Stimulated activated naive CD8-positive, alpha-beta T cell treated with anti-CD3 and anti-CD28 coated beads, Interleukin-15, Interleukin-2, amounts not matched to agents 100 ng/mL and 50 ng/mL, for 24 hours (primary cell): ENCODE results near the gene OR2A12.
A peak's percentile ranks its signal among the peaks of the same experiment; 100 is the strongest.
"Not testable (repeated sequence)": the region's sequence is repeated elsewhere in the genome, so short reads cannot be mapped to it uniquely, and the experiment has no call there.

Source experiments
- H3K27ac Mint-ChIP-seq: one replicate; pipeline ENCODE4 v1.8.0; 2021; ENCODE audit warnings: mild to moderate bottlenecking, mixed read lengths
- H3K27me3 Mint-ChIP-seq: one replicate; pipeline ENCODE4 v1.8.0; 2021; ENCODE audit warnings: mixed read lengths
- H3K36me3 Mint-ChIP-seq: one replicate; pipeline ENCODE4 v1.8.0; 2021; ENCODE audit warnings: low read depth, mixed read lengths
- H3K4me1 Mint-ChIP-seq: one replicate; pipeline ENCODE4 v1.8.0; 2021; ENCODE audit warnings: low read depth, mixed read lengths
- H3K4me3 Mint-ChIP-seq: one replicate; pipeline ENCODE4 v1.8.0; 2021; ENCODE audit warnings: mild to moderate bottlenecking, mixed read lengths
- H3K9me3 Mint-ChIP-seq: one replicate; pipeline ENCODE4 v1.8.0; 2021; ENCODE audit warnings: mixed read lengths

Gene OR2A12, protein sequence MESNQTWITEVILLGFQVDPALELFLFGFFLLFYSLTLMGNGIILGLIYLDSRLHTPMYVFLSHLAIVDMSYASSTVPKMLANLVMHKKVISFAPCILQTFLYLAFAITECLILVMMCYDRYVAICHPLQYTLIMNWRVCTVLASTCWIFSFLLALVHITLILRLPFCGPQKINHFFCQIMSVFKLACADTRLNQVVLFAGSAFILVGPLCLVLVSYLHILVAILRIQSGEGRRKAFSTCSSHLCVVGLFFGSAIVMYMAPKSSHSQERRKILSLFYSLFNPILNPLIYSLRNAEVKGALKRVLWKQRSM

DNA sequence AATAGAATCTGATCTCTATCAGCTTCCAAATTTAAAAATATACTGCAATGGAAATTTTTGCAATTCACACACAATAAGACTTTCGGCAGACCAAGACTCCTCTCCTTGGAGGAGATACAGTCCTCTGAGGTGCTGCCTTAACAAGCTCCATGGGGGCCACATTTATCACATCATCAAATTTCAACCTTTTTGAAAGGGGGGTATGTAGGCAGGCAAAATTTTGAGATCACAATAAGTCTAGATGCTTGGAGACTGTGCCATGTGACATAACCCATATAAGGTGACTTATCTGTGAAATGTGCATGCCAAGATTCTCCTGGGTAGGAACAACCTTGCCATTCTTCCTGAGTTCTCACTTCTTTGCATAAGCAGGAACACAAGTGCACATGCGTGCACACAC is at the start of gene OR2A12:
Gene OR2A12, plus strand, starts transcription at position 301 of the 400 bp plus-strand sequence. CDS start 8,830 bp downstream, outside the sequence.
- H3K27ac Mint-ChIP-seq, result no peak within 1 kb of the TSS
- no peaks in the 10 kb centered on the region for H3K9me3 Mint-ChIP-seq
- H3K36me3 Mint-ChIP-seq, result no peaks in the 10 kb centered on the region
- H3K27me3 Mint-ChIP-seq, result peaks cover 5% of the 10 kb centered on the region
- H3K4me1 Mint-ChIP-seq, result no peaks in the 10 kb centered on the region
- H3K4me3 Mint-ChIP-seq, result no peak within 1 kb of the TSS

DNA sequence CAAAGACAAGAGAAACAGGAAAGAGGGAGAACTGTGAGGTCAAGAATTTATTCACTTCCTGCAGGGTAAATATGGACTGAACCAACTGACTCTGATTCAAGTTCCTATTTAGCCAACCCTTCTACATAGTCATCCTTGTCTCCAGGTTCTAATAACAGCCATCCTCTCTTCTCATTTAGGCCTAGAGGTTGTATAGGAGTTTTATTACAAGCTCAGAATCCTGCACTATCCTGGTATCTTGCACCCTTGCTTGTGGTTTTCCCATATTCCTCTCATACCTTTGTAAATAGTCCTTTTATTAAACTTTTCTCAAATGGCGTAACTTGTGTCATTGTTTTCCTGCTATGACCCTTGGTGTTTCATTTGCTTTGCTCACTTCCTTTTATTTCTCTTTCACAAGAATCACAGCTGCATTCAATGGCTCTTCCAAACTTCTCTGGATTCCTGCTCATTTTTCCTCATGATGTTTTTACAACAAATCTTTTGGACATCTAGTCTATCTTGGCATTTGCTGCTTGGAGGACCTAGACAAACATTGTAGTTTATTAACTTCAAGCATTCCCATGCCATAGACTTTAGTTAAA is 49.7 kb upstream of the OR2A12 start:
- Mint-ChIP-seq H3K27ac (no peak overlapping the region), H3K9me3 (no peaks in the 10 kb centered on the region), H3K27me3 (peaks cover 26% of the 10 kb centered on the region), H3K4me1 (no peaks in the 10 kb centered on the region), H3K36me3 (no peaks in the 10 kb centered on the region), H3K4me3 (no peak overlapping the region)

DNA sequence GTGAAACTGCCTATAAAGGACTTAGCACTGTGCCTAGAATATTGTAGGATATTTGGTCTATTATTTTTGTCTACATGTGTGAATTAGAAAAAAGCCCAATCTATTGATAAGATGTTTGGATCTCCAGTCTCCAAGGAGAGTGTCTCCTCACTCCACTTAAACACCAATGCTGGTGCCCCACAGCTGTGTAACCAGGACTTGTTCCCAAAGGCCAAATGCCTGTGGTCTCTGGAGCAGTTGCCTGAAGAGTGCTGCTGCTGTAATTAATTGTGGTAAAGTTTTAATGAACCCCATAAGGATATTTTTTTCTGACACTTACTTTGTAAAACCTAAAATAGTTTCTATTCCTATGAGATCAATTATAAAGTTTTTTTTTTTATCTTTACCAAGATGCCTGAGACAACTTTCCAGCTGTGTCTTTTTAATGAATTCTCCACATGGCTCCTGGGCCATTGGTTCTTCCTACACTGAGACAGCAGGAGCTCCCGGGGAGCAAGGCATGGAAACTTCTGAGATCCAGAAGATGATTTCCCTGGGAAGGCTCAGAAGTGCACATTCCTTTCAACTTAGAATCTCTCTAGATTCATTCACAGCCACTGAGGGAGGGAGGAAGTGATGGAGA is 48.6 kb upstream of the OR2A12 start:
- peaks cover 28% of the 10 kb centered on the region for H3K27me3 Mint-ChIP-seq
- no peaks in the 10 kb centered on the region for H3K36me3 Mint-ChIP-seq
- H3K9me3 Mint-ChIP-seq, result no peaks in the 10 kb centered on the region
- no peak overlapping the region for H3K4me3 Mint-ChIP-seq
- no peaks in the 10 kb centered on the region for H3K4me1 Mint-ChIP-seq
- H3K27ac Mint-ChIP-seq, result no peak overlapping the region

DNA sequence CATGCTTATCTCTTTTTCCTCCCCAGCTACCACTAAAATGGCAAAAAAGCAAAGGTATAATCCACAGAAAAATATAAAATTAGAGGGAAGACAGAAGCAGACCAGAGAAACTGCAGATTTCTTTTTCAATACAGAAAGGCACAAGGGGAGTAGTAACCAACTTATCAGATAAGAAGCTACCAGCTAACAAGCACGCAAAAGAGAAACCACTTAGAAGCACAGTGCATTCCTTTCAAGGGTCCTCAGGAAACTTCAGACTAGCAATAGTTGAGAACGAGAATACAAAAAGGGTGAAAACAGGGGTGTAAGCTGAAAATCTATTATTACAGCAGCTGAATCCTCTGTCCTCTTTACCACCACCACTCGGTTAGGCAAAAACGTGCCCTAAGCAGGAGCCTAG is 47.2 kb upstream of the OR2A12 start:
- H3K27ac Mint-ChIP-seq, result no peak overlapping the region
- H3K4me3 Mint-ChIP-seq, result no peak overlapping the region
- H3K36me3 Mint-ChIP-seq, result no peaks in the 10 kb centered on the region
- H3K9me3 Mint-ChIP-seq, result no peaks in the 10 kb centered on the region
- H3K27me3 Mint-ChIP-seq, result peaks cover 24% of the 10 kb centered on the region
- no peaks in the 10 kb centered on the region for H3K4me1 Mint-ChIP-seq

DNA sequence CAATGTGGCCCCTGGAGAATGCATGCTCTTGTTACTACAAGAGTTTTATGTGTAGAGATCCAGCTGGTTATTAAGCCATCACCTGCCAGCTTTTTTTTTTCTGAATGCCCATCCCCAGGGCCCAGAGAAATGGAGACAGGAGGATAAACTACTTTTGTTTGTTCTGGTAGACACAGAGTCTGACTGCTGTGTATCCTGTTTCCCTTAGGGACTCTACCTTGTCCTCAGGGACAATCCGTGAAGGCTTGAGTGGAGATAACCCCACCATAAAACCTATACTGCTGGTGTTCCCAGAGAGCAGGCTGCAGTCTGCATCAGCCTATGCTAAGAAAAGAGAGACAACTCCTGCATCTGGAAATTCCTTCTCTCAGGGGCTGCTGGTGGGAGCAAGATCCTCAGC is 37.4 kb upstream of the OR2A12 start, which contains the start of gene OR2A5:
Gene OR2A5, plus strand, starts transcription at position 301 of the 400 bp plus-strand sequence. CDS start 1,454 bp downstream, outside the sequence.
- Mint-ChIP-seq H3K9me3 (no peaks in the 10 kb centered on the region), H3K27me3 (peaks cover 8% of the 10 kb centered on the region), H3K36me3 (no peaks in the 10 kb centered on the region), H3K27ac (no peak within 1 kb of the TSS), H3K4me1 (no peaks in the 10 kb centered on the region), H3K4me3 (no peak within 1 kb of the TSS)

DNA sequence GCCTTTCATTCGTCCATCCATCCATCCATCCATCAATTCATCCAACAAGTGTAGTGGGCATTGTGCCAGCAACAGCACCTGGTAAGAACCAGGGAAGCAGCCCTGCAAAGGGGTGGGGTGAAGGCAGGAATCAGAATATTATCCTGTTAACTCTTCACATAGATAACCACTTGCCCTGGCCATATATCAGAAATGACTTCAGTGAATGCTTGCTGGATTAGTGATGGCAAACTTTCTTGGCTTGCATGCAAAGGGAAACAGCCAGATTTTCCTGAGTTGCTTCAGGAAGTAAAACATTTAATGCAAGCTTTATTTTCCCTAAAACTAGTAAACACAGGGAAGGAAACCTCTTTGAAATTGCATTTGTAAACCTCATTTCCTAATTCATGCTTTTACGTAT is 36.6 kb upstream of the OR2A12 start:
- Mint-ChIP-seq H3K27me3 (peaks cover 6% of the 10 kb centered on the region), H3K9me3 (no peaks in the 10 kb centered on the region), H3K36me3 (no peaks in the 10 kb centered on the region), H3K4me1 (no peaks in the 10 kb centered on the region), H3K27ac (no peak overlapping the region), H3K4me3 (no peak overlapping the region)

DNA sequence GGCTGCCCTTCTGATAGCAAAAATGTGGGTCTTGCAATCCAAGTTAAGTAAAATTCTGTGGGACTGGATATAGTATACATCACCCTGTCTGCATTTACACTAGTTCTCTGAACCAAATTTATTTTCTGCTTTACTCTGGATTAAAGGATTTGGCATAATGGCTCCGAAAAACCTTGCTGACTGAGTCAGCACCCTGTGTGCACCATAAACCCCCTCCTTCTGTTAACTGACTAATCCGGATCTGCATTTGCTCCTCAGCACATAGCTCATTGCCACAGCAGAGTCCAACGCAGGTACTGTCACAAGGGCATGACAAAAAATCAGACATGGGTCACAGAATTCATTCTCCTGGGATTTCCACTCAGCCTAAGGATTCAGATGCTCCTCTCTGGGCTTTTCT is 36.0 kb upstream of the OR2A12 start:
- no peaks in the 10 kb centered on the region for H3K9me3 Mint-ChIP-seq
- no peak overlapping the region for H3K4me3 Mint-ChIP-seq
- H3K4me1 Mint-ChIP-seq, result no peaks in the 10 kb centered on the region
- H3K27me3 Mint-ChIP-seq, result peaks cover 1% of the 10 kb centered on the region
- H3K27ac Mint-ChIP-seq, result no peak overlapping the region
- H3K36me3 Mint-ChIP-seq, result no peaks in the 10 kb centered on the region

DNA sequence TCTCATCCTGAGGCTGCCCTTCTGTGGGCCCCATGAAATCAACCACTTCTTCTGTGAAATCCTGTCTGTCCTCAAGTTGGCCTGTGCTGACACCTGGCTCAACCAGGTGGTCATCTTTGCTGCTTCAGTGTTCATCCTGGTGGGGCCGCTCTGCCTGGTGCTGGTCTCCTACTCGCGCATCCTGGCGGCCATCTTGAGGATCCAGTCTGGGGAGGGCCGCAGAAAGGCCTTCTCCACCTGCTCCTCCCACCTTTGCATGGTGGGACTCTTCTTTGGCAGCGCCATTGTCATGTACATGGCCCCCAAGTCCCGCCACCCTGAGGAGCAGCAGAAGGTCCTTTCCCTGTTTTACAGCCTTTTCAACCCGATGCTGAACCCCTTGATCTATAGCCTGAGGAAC is 35.2 kb upstream of the OR2A12 start:
- not testable (repeated sequence) for H3K27me3 Mint-ChIP-seq, H3K36me3 Mint-ChIP-seq, H3K9me3 Mint-ChIP-seq, H3K27ac Mint-ChIP-seq, H3K4me1 Mint-ChIP-seq, H3K4me3 Mint-ChIP-seq

DNA sequence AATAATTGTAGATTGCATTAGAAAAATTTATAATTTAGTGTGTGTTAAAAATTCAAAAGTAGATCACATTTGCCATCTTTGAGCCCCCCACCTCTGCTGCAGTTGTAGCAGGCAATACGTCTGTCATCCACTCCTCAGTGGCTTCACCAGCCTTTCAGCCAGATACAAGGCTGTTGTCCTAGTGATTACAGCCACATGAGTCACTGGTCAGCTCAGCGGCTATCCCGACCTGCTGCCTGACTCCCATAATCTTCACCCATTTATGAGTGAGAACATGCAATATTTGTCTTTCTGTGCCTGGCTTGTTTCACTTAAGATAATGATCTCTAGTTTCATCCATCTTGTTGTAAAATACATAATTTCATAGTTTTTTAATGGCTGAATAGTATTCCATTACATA is 28.1 kb upstream of the OR2A12 start:
- Mint-ChIP-seq H3K36me3 (no peaks in the 10 kb centered on the region), H3K27me3 (peaks cover 3% of the 10 kb centered on the region), H3K9me3 (no peaks in the 10 kb centered on the region), H3K4me1 (no peaks in the 10 kb centered on the region), H3K27ac (peak overlapping the region; percentile 22), H3K4me3 (no peak overlapping the region)

DNA sequence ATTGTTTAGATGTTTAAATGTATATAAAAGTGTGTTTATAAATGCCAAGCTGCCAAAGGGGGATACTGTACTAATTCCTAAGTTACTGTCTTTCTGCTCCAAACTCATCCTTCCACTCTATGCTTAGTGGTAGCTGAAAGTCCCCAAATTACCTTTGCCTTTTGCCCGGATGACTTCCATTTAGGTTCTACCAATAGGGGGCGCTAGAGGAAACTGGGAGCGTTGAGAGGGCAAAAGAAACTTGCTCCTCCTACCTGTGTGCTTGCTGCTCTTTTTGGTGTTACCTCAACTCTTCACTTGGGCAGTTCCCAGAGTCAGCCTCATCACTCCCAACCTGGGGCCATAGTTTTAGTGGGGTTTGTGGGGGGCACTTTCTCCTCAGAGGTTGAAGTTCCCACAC is 22.4 kb upstream of the OR2A12 start:
- Mint-ChIP-seq H3K9me3 (peaks cover 4% of the 10 kb centered on the region), H3K36me3 (no peaks in the 10 kb centered on the region), H3K27ac (no peak overlapping the region), H3K4me3 (no peak overlapping the region), H3K27me3 (peaks cover 17% of the 10 kb centered on the region), H3K4me1 (no peaks in the 10 kb centered on the region)

DNA sequence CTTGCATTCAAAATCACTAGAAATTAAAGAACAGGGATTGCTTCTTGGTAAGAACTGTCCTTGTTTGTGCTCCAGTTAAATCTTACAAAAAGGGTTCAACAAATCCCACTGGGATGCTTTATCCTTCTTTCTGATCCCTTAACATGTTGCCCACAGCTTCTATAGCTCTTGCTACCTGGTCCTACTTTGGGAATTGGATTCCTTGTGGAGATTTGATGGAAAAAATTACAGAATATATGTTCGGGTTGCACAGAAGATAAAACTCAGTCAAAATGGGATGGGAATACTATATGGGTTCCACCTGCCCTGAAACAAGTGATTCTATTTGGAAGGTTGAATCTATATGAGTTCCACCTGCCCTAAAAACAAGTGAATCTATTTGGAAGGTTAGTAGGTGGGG is 16.6 kb upstream of the OR2A12 start, which contains the start of gene OR2A25:
Gene OR2A25, plus strand, starts transcription at position 301 of the 400 bp plus-strand sequence. CDS start 4,409 bp downstream, outside the sequence.
- Mint-ChIP-seq H3K4me1 (no peaks in the 10 kb centered on the region), H3K27me3 (peaks cover 18% of the 10 kb centered on the region), H3K4me3 (no peak within 1 kb of the TSS), H3K9me3 (peaks cover 4% of the 10 kb centered on the region), H3K36me3 (no peaks in the 10 kb centered on the region), H3K27ac (no peak within 1 kb of the TSS)

DNA sequence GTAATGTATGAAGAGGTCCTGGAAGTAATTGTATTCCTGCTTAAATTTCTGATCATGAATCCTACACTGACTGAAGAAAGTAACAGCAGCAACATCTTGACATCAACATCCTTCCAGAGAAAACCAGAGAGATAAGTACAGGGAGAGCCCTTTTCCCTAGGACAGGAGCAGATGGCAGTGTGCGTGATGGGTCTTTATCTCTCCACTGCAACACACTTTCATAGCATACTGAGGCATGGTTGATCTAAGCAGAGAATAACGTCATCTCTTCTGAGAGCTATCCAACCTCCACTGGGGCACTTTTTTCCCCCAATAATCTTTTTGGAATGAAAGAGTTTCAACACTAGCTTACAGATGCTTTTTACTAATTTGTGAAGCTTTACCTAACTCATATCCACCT is 16.1 kb upstream of the OR2A12 start:
- no peak overlapping the region for H3K27ac Mint-ChIP-seq
- H3K36me3 Mint-ChIP-seq, result no peaks in the 10 kb centered on the region
- no peaks in the 10 kb centered on the region for H3K4me1 Mint-ChIP-seq
- no peak overlapping the region for H3K4me3 Mint-ChIP-seq
- H3K9me3 Mint-ChIP-seq, result peaks cover 4% of the 10 kb centered on the region
- H3K27me3 Mint-ChIP-seq, result peaks cover 19% of the 10 kb centered on the region

DNA sequence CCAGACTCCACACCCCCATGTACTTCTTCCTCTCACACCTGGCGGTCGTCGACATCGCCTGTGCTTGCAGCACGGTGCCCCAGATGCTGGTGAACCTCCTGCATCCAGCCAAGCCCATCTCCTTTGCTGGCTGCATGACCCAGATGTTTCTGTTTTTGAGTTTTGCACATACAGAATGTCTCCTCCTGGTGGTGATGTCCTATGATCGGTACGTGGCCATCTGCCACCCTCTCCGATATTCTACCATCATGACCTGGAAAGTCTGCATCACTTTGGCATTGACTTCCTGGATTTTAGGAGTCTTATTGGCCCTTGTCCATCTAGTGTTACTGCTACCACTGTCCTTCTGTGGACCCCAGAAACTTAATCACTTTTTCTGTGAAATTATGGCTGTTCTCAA is 11.7 kb upstream of the OR2A12 start:
- no peak overlapping the region for H3K27ac Mint-ChIP-seq
- no peaks in the 10 kb centered on the region for H3K9me3 Mint-ChIP-seq
- peaks cover 17% of the 10 kb centered on the region for H3K27me3 Mint-ChIP-seq
- H3K4me3 Mint-ChIP-seq, result no peak overlapping the region
- no peaks in the 10 kb centered on the region for H3K36me3 Mint-ChIP-seq
- no peaks in the 10 kb centered on the region for H3K4me1 Mint-ChIP-seq

DNA sequence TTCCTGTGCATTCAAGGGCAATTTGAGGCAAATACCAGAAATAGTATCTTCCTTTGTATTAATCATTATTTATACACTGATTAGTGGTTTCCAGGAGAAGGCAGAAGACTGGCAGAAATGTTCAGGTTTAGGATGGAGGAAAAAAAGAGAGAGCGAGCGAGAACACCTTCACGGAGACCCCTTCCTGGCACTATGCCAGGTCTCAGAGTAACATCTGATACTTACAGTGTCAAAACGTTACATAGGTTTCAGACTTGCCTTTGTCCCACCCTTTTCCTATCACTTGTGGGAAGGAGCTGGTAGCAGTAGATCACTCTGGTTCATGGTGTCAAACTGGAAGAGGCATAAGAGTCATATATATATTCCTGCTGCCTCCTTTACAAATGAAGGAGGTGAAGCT is 652 bp downstream of the OR2A12 start:
- Mint-ChIP-seq H3K4me3 (no peak overlapping the region), H3K27me3 (peaks cover 5% of the 10 kb centered on the region), H3K36me3 (no peaks in the 10 kb centered on the region), H3K4me1 (no peaks in the 10 kb centered on the region), H3K27ac (no peak overlapping the region), H3K9me3 (no peaks in the 10 kb centered on the region)

DNA sequence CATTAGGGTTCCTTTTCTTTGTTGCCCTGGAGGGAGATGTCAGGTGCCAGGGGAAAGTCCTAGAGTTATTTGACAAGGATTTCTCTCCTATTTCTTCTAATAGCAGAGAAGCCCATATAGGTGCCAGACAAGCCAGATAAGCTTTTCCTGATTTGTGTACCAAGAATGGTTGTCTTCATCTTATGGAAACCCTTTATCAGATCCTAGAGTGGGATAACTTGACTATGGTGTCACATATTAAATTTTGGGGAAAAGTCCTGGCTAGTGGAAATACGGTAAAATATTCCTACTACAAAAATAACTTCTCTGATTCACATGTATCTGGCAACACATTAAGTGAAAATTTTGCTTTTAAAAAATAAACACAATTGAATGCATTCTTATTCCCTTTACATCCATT is 1.2 kb downstream of the OR2A12 start:
- H3K27me3 Mint-ChIP-seq, result peaks cover 5% of the 10 kb centered on the region
- H3K9me3 Mint-ChIP-seq, result no peaks in the 10 kb centered on the region
- no peaks in the 10 kb centered on the region for H3K4me1 Mint-ChIP-seq
- H3K4me3 Mint-ChIP-seq, result no peak overlapping the region
- no peaks in the 10 kb centered on the region for H3K36me3 Mint-ChIP-seq
- no peak overlapping the region for H3K27ac Mint-ChIP-seq
